ENCODE data around the gene PTRH1. TPM values are rescaled to one million over a fixed set of nuclear protein-coding genes. Genes with fewer than 3 reads are reported as not detected.
"Not testable (repeated sequence)": the region's sequence is repeated elsewhere in the genome, so short reads cannot be mapped to it uniquely, and the experiment has no call there.

The PTRH1 gene, protein sequence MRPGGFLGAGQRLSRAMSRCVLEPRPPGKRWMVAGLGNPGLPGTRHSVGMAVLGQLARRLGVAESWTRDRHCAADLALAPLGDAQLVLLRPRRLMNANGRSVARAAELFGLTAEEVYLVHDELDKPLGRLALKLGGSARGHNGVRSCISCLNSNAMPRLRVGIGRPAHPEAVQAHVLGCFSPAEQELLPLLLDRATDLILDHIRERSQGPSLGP
- 8.4 TPM for total RNA-seq (ENCODE audit: insufficient read depth, low replicate concordance)

DNA sequence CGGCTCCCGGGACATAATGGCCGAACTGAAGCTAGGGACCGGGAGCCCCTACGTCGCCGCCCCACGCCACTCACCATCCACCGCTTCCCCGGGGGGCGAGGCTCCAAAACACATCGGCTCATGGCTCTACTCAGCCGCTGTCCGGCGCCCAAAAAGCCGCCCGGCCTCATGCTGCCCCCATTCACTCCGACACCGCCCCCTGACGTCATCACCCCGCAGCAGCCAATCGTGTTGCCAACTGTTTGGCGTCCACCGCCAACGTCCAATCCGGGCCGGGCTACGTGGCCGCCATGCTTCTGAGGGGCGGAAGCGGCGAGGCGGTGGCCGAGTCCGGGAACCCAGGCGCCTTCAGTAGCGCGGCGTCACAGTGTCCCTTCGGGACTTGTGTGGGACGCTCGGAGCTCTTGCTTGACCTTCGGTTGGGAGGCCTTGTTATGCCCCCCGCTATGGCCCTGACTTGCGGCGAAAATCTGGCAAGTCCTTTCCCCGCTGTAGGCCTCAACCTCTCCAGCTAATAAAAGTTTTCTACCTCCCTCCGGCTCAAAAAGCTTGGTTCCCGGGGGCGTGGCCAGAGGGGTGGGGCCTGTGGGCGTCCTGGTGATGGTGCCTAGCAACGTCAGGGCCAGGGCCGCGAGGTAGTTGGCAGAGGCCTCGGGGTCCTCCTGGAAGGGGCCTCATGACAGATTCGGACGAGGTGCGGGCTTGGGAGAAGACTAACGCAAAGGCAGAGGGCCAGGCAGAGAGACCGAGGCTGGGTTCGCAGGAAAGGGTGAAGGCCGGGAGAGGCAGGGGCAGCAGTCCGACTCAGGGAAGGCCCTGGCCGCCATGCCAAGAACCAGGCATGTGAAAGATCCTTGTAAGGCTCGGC is at the start of gene PTRH1, which contains the start of gene TTC16:
Gene PTRH1, minus strand, starts transcription at position 194 of the 868 bp plus-strand sequence. Its CDS starts 24 bp downstream, at position 170.
Gene TTC16, plus strand, starts transcription at position 610 of the 868 bp plus-strand sequence. Its CDS starts 67 bp downstream, at position 677.
- DNase-seq (ENCODE audit: low spot score), result peak; percentile 98

- DNase-seq (ENCODE audit: low spot score), result no peak
Observed at GRCh38 chr9:127763918-127764384, 48.5 kb upstream of the PTRH1 start.

DNA sequence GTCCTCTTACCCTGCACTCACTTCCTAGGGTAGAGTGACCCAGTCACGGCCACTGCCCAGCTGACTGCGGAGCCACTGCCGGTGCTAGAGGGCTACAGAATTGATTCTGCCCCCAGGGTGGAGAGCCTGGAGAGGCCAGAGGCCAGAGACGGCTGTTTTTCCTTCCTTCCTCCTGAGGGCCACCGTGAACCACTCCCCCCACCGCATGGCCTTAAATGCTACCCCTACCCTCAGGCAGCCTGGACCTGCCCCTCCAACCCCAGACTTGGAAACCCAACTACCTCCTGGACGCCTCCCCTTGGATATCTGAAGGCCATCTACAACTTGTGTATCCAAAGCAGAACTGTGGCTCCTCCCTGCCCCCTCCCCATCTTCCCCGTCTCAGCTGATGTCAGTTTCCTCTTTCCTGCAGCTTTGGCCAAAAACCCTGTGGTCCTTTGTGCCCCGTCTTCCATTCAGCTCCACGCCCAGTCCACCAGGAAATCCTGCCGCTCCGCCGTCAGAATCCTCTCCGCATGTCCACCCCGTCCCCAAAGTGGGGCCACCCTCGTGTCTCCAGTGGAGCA is 46.7 kb upstream of the PTRH1 start:
- no peak for DNase-seq (ENCODE audit: low spot score)

GRCh38 chr9:127761491-127761956 is 46.1 kb upstream of the PTRH1 start:
- no peak for DNase-seq (ENCODE audit: low spot score)

DNA sequence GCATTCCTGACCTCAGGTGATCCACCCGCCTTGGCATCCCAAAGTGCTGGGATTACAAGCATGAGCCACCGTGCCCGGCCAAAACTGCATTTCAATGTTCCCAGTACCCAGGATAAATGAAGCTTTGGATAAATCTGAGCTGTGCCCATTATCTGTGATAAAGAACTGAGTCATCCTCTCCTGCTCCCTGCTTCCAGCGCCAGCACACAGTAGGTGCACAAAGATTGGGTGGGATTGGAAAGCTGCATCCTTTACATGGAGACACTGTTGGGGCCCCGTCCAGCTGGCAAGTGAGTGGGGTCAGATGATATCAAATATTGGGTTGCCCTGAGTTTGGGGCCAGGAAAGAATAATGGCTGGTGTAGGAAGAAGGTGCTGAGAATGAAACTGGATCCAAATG is 45.6 kb upstream of the PTRH1 start:
- no peak for DNase-seq (ENCODE audit: low spot score)

DNA sequence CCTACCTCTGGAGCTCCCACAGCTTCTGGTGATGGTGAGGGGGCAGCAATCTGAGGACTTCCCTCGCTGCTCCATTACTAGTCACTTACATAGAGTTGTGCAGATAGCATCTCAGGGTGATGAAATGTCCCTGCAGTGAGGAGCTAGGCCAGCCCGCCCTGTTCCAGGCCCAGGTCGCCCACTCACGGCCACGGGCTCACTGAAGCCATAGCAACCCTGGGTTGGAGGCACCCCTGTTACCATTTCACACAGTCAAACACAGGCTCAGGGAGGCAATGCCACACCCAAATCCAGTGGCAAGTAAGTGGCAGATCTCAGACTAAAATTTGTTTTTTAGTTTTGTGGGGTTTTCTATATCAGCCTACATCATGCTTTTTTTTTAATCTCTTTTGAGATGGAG is 43.4 kb upstream of the PTRH1 start:
- no peak for DNase-seq (ENCODE audit: low spot score)

GRCh38 chr9:127756776-127757175 is 41.3 kb upstream of the PTRH1 start:
- not testable (repeated sequence) for DNase-seq (ENCODE audit: low spot score)

DNA sequence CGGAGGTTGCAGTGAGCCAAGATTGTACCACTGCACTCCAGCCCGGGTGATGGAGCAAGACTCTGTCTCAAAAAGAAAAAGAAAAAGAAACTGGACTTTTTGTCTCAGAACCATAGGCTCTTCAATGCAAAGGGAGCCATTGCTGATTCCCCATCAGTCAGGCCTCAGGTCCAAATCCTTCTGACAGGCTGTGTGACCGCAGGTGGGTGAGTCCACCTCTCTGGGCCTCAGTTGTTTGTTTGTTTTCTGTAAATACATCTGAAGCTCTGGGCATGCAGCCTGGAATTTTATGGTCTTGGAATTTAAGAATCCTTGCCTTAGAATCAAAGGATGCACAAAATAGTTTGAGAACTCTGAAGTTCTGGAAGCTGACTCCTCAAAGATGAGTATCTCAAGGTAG is 40.8 kb upstream of the PTRH1 start:
- DNase-seq (ENCODE audit: low spot score), result no peak

GRCh38 chr9:127755061-127756060 is 39.9 kb upstream of the PTRH1 start:
- DNase-seq (ENCODE audit: low spot score), result no peak

DNA sequence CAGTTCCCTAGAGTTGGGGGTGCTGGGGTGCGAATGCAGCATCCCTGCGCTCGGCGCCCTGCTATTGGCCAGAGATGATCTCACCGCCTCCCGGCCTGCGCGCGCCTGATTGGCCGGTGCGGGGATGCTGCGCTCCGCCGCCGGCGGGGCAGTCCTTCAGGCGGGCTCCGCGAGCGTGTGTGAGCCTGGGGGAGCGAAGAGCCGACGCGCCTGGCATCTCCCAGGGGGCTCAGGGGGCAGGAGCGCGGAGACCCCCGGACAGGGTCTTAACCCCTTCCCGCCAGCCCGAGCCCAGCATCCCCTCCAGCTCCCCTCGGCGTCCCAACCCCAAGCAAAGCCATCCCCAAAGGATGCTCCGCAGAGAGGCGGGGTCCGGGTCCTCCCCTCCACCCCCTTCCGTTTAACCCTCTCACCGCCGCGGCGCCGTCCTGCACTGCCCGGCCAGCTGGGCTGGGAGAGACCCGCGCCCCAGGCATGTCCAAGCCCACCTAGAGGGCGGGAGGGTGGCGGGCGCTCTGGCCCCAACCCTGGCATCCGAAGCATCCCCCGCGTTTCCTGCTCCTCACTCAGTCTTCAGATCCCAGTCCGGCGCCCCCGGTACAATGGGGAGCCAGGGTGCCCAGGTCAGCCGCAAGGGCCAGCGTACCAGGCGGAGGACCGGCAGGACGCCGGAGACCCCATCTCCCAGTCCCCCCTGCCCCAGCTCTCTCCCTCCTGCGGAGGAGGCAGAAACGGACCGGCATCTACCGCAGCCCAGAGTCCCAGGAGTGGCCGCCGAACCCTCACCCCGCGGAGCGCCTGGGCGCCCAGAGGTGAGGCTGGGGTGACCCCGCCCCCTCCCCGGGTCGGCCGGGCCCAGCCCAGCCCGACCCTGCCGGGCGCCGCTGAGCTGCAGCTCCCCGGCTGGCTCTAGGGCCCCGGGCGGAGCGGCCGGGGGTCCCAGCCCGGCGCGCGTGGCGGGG is 38.9 kb upstream of the PTRH1 start:
- no peak for DNase-seq (ENCODE audit: low spot score)

GRCh38 chr9:127753622-127754021 is 38.2 kb upstream of the PTRH1 start:
- DNase-seq (ENCODE audit: low spot score), result no peak

GRCh38 chr9:127753148-127753547 is 37.7 kb upstream of the PTRH1 start:
- DNase-seq (ENCODE audit: low spot score), result no peak

DNA sequence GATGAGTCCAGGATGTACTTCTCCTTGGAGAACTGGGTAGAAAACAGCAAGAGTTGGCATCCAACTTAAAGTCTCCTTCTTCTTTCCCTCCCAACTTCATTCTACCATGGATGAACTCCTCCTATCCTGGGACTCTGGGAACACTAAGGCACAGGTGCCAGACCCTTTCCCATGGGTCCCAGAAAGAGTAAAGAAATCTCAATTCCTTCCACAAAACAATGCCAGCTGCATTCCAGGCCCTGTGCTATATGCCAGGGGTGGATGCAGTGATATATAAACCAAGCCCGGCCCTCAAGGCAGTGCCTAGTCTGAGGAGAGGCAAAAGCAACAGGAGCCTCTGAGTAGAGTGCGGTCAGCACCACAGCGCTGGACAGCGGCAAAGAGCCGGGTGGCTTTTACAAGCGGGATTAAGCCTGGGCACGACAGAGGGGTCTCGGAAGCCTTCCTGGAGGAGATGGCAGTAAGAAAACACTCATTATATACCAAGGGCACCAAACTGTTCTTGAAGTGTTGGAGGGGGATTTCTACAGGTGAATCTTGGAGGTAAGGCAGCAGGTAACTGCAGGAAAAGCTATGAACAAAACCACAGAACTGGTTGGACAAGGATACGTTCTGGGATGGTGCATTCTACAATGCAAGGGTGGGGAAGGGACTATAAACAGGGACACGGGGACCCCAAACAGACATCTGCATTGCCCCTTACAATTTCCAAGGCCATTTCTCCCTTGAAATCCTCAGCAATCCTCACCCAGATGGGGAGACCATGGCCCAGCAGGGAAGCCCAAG is 36.0 kb upstream of the PTRH1 start:
- DNase-seq (ENCODE audit: low spot score), result no peak

DNA sequence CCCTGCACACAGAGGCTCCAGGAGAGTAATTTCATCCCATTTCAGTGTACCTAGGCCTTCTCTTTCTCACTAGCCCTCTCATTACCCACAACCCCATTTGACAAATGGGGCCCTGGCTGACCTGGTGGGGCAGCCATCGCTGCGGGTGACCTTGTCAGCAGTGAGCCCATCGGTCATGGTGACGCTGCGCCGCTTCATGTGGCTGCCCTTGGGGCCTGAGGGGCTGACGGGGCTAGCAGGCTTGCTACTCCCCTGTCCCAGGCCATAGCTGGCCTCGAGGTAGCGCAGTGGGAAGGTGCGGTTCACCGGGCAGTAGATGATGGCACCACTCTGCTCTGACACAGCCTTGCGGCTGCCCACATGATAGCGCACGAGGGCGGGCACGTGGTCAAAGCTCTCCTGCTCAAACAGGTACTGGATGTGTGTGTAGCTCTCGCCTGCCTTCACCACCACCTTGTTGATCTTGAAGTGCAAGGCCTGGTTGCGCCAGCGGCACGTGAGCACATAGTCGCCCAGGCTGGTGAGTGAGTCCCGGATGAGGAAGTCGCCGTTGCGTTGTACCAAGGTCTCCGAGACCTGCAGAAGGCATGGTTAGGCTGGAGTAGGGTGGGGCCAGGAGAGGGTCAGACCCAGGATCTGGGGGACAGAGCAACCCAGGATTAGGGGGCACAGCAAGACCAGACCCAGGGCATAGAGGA is 33.8 kb upstream of the PTRH1 start:
- DNase-seq (ENCODE audit: low spot score), result no peak

DNA sequence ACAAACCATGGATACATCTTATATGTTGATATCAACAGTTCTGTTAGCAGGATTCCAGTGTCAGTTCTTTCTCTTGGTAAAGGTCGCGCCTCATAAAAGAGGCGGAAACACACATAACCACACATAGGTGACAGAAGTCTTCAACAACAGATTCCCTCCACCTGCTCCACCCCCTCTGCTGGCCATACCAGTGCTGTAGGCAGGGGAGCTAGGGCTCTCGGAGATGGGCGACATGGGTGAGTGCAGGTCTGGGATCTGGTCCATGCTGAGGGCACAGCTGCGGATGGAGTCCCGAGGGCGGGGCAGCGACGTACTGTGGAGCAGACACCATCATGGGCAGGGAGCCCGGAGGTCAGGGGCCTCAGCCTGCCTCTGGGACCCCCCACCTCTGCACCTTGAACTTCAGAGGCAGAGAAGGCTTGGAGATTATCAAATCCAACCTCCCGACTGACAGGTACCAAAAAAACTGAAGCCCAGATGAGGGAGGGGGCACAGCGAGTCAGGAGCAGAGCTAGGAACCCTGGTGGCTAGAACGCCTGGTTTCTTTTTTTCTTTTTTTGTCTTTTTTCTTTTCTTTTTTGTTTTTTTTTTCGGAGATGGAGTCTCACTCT is 31.6 kb upstream of the PTRH1 start:
- DNase-seq (ENCODE audit: low spot score), result no peak

DNA sequence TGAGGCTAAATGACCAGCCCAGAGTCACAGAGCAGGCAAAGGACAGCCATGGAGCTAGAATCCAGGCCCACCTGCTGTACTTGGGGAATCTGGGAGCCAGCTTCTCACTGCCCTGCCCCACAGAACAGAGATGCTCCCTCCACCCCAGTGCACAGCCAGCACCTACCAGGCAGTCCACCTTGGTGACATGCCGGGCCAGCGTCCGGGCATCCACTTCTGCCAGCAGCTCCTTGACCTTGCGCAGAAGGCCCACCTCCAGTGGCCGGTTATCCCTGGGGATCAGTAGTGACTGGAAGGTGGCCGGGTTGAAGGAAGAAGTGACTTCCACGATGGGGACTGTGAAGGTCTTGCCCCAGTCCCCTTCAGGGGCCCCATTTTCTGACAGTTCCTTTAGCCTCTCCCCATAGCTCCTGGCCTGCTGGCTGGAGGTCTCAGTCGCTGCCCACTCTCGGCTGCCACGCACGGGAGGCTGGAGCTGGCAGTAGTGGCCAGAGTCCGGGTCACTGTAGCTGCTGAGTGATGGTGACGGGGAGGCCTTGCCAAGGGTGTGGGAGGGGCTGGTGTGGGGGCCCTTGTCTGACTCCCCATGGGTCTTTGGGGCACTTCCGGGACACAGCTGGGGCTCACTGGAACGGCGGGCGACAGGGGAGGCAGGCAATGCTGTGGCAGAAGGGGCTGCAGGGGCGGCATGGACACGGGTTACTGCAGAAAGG is 29.1 kb upstream of the PTRH1 start:
- no peak for DNase-seq (ENCODE audit: low spot score)

DNA sequence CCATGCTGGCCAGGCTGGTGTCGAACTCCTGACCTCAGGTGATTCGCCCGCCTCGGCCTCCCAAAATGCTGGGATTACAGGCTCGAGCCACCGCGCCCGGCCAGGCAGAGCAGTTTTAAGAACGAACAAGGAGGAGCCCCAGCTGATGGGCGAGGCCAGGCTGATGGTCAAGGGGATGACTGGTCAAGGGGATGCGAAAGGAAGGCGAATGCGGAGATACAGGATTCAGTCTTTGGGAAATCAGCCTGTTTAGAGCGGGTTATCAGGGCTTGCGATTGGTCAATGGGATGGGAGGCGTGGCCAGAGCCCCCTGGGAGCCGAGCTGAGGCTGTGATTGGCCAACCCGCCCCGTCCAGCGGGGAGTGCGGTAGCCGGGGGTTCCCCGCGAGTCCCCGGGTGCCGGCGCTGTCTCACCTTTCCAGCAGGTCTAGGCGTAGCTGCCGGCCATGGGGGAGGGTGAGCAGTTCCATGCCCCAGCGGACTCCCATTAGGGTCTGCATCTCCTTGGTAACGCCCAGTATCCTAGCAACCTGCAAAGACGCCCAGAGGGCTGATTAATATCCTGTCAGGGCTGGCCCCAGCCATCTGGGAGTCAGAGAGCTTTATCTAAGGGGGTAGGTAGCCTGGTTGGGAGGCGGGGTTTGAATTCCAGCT is 27.1 kb upstream of the PTRH1 start:
- peak; percentile 66 for DNase-seq (ENCODE audit: low spot score)
